GM12872 (cell line): ENCODE measurements around the gene A2M.

Source experiments
- CTCF ChIP-seq: IDR thresholded peaks from 3 replicates; pipeline ENCODE4 v1.5.1; 2011; ENCODE audit warnings: low read depth, mild to moderate bottlenecking, low read length, moderate library complexity; ENCODE audit not compliant: insufficient read depth

A2M gene

DNA sequence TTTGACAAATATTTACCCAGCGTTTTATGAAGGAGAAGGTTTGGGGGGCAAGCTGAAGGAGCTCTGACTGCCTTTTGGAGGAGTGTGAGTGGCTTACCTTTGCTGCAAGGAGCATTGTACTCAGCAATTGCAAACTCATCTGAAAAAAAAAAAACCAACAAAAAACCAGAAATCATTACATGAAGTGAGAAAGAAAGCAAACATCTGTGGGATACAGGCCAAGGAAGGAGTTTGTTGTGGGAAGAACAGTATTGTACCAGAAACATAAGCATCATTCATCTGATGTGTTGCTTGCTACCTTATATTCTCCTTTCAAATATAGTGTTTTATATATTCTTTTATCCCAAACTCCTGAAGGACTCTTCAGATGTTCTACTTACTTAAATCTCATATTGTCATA, 47.6 kb downstream of the A2M start:
- no peak for TF ChIP-seq CTCF

GRCh38 chr12:9066755-9067423, 48.8 kb downstream of the A2M start:
- no peak for TF ChIP-seq CTCF

DNA sequence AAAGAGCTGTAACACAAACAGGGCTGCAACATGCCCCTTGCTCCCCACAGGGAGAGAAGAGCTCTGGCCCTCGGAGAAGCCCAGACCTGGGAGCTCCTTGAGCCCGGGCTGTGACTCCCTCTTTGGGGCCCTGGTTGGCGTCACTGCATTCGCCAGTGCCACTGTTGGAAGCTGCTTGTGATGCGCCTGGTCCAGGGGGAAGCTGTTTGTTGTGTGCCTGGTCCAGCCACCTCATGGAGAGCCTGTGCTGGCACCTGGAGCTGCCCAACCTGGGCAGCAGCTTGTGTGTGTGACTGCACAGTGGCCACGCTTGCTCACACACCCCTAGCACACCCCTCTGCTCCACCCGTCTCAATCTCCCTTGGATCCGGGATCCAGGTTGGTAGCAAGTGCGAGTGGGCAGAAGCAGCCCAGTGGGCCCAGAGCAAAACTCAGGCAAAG, 49.5 kb downstream of the A2M start:
- no peak for TF ChIP-seq CTCF

GRCh38 chr12:9065607-9065856, 50.2 kb downstream of the A2M start:
- no peak for TF ChIP-seq CTCF

- TF ChIP-seq CTCF = no peak
Measured at GRCh38 chr12:9064815-9065606, 50.7 kb downstream of the A2M start.

GRCh38 chr12:9064201-9064814, 51.4 kb downstream of the A2M start:
- peak; percentile 33; the same call in 1 of the 3 replicates for TF ChIP-seq CTCF

GRCh38 chr12:9052610-9053009, 63.1 kb downstream of the A2M start:
- no peak for TF ChIP-seq CTCF
